ENCODE measurements around the gene MSX1. TPM values are rescaled to one million over a fixed set of nuclear protein-coding genes. Genes with fewer than 3 reads are reported as not detected.

MSX1 gene
- total and polyA plus RNA-seq, 2 of the 13 experiments (the other 11 are each of a cell fraction or from before 2014, with no cell fraction given) = 12.1 to 14.9 TPM

DNA sequence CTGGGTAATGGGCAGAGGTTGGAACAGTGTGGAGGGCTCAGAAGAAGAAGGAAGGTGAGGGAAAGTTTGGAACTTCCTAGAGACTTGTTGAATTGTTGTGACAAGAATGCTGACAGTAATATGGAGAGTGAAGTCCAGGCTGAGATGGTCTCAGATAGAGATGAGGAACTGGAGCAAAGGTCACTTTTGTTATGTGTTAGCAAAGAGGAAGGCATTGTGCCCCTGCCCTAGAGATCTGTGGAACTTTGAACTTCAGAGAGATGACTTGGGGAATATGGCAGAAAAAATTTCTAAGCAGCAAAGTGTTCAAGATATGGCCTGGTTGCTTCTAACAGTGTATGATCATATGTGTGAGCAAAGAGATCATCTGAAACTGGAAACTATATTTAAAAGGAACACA, 37.9 kb upstream of the MSX1 start (continued):
- TF ChIP-seq, protein P1, sequence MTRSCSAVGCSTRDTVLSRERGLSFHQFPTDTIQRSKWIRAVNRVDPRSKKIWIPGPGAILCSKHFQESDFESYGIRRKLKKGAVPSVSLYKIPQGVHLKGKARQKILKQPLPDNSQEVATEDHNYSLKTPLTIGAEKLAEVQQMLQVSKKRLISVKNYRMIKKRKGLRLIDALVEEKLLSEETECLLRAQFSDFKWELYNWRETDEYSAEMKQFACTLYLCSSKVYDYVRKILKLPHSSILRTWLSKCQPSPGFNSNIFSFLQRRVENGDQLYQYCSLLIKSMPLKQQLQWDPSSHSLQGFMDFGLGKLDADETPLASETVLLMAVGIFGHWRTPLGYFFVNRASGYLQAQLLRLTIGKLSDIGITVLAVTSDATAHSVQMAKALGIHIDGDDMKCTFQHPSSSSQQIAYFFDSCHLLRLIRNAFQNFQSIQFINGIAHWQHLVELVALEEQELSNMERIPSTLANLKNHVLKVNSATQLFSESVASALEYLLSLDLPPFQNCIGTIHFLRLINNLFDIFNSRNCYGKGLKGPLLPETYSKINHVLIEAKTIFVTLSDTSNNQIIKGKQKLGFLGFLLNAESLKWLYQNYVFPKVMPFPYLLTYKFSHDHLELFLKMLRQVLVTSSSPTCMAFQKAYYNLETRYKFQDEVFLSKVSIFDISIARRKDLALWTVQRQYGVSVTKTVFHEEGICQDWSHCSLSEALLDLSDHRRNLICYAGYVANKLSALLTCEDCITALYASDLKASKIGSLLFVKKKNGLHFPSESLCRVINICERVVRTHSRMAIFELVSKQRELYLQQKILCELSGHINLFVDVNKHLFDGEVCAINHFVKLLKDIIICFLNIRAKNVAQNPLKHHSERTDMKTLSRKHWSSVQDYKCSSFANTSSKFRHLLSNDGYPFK (CRISPR knock-in tag; IDR thresholded peaks at IDR 0.05; ENCODE audit: borderline replicate concordance) = no peak
- no peak for TF ChIP-seq STAG1 (CRISPR knock-in tag; IDR thresholded peaks at IDR 0.05)
- TF ChIP-seq NCOA1 (CRISPR knock-in tag; IDR thresholded peaks at IDR 0.05) = no peak
- TF ChIP-seq EED (CRISPR knock-in tag; IDR thresholded peaks at IDR 0.05) = no peak
- no peak for TF ChIP-seq FOXC1 (CRISPR knock-in tag; IDR thresholded peaks at IDR 0.05; ENCODE audit: borderline replicate concordance)
- TF ChIP-seq ESRRA (CRISPR knock-in tag; IDR thresholded peaks at IDR 0.05; ENCODE audit: low read depth) = peak; percentile 39; the same call in 1 of the 2 replicates
- TF ChIP-seq ZFP36L2 (CRISPR knock-in tag; IDR thresholded peaks at IDR 0.05) = no peak
- TF ChIP-seq ISL2 (CRISPR knock-in tag; IDR thresholded peaks at IDR 0.05) = 0 out of 2 replicates have a peak, but pooled peaks have one; percentile 46
- TF ChIP-seq KDM6A (CRISPR knock-in tag; IDR thresholded peaks at IDR 0.05; ENCODE audit: low read depth) = peak; percentile 57
- no peak for TF ChIP-seq SRSF1 (optimal IDR thresholded peaks at IDR 0.05; ENCODE audit: low read depth, low read length)
- peak; percentile 88 for TF ChIP-seq PPARG (CRISPR knock-in tag; conservative IDR thresholded peaks at IDR 0.05)
- peak; percentile 82 for TF ChIP-seq HNF4G (IDR thresholded peaks at IDR 0.05; ENCODE audit: borderline replicate concordance, low read depth, low read length)
- TF ChIP-seq HNF4G (CRISPR knock-in tag; IDR thresholded peaks at IDR 0.05; ENCODE audit: borderline replicate concordance, low read depth) = peak; percentile 52; the same call in 1 of the 2 replicates
- peak; percentile 82 for TF ChIP-seq ARID5B (CRISPR knock-in tag; IDR thresholded peaks at IDR 0.05)
